ENCODE data around the gene SSX1.
"Not testable (repeated sequence)": the region's sequence is repeated elsewhere in the genome, so short reads cannot be mapped to it uniquely, and the experiment has no call there.

- TF ChIP-seq CTCF (IDR thresholded peaks at IDR 0.05; ENCODE audit: low read length); EZH2 (optimal IDR thresholded peaks at IDR 0.05; ENCODE audit: low read depth, low read length); EZH2phosphoT487 (IDR thresholded peaks at IDR 0.05; ENCODE audit: low read length): not testable (repeated sequence)
Measured at GRCh38 chrX:48252945-48253344, 2.2 kb upstream of the SSX1 start.
